ENCODE data around the gene HDDC2.

The HDDC2 gene

GRCh38 chr6:125245523-125246264 is 56.1 kb downstream of the HDDC2 start:
- no peaks in the 10 kb centered on the region for H3K36me3 ChIP-seq (ENCODE audit: low read length)

GRCh38 chr6:125245109-125245508 is 56.7 kb downstream of the HDDC2 start:
- H3K4me3 ChIP-seq (ENCODE audit: insufficient read depth, low read length, poor library complexity, severe bottlenecking) = no peak overlapping the region
- TF ChIP-seq EZH2phosphoT487 (conservative IDR thresholded peaks at IDR 0.05; ENCODE audit: low read length) (no peak), CTCF (IDR thresholded peaks at IDR 0.05; ENCODE audit: insufficient read depth, low read length, poor library complexity, severe bottlenecking) (no peak)
- H4K20me1 ChIP-seq (ENCODE audit: low read depth, low read length) = no peaks in the 10 kb centered on the region
- no peaks in the 10 kb centered on the region for H3K9me2 ChIP-seq (replicated peaks; ENCODE audit: insufficient read depth, low read length)
- H3K27ac ChIP-seq (ENCODE audit: low read depth, low read length) = no peak overlapping the region
- no peak overlapping the region for H2AFZ ChIP-seq (ENCODE audit: low read depth, low read length, severe bottlenecking)
- no peak overlapping the region for H3K9ac ChIP-seq (ENCODE audit: low read length)
- no peaks in the 10 kb centered on the region for H3K79me2 ChIP-seq (ENCODE audit: insufficient read depth, low read length)
- no peak overlapping the region for H3K4me2 ChIP-seq (ENCODE audit: low read depth, low read length, poor library complexity, severe bottlenecking)
- H3K36me3 ChIP-seq (ENCODE audit: low read length) = no peaks in the 10 kb centered on the region
- no peaks in the 10 kb centered on the region for H3K27me3 ChIP-seq (ENCODE audit: low read length)
- H3F3A ChIP-seq (ENCODE audit: insufficient read depth) = no peaks in the 10 kb centered on the region
- no peaks in the 10 kb centered on the region for H3K9me3 ChIP-seq (ENCODE audit: insufficient read depth, low read length)

More at GRCh38 chr6:125245523-125246264, 56.1 kb downstream of the HDDC2 start:
- no peaks in the 10 kb centered on the region for H3F3A ChIP-seq (ENCODE audit: insufficient read depth)
- H3K9me2 ChIP-seq (replicated peaks; ENCODE audit: insufficient read depth, low read length) = no peaks in the 10 kb centered on the region
- H2AFZ ChIP-seq (ENCODE audit: low read depth, low read length, severe bottlenecking) = no peak overlapping the region
- no peaks in the 10 kb centered on the region for H3K27me3 ChIP-seq (ENCODE audit: low read length)
- no peak overlapping the region for H3K27ac ChIP-seq (ENCODE audit: low read depth, low read length)
- no peaks in the 10 kb centered on the region for H3K79me2 ChIP-seq (ENCODE audit: insufficient read depth, low read length)
- no peak overlapping the region for H3K9ac ChIP-seq (ENCODE audit: low read length)
- no peaks in the 10 kb centered on the region for H4K20me1 ChIP-seq (ENCODE audit: low read depth, low read length)
- no peak overlapping the region for H3K4me2 ChIP-seq (ENCODE audit: low read depth, low read length, poor library complexity, severe bottlenecking)
- TF ChIP-seq EZH2phosphoT487 (conservative IDR thresholded peaks at IDR 0.05; ENCODE audit: low read length) (no peak), CTCF (IDR thresholded peaks at IDR 0.05; ENCODE audit: insufficient read depth, low read length, poor library complexity, severe bottlenecking) (no peak)
- H3K4me3 ChIP-seq (ENCODE audit: insufficient read depth, low read length, poor library complexity, severe bottlenecking) = no peak overlapping the region
- no peaks in the 10 kb centered on the region for H3K9me3 ChIP-seq (ENCODE audit: insufficient read depth, low read length)

- TF ChIP-seq CTCF (IDR thresholded peaks at IDR 0.05; ENCODE audit: insufficient read depth, low read length, poor library complexity, severe bottlenecking) = no peak
- TF ChIP-seq EZH2phosphoT487 (conservative IDR thresholded peaks at IDR 0.05; ENCODE audit: low read length) = no peak
- Histone ChIP-seq H3K9me3 (ENCODE audit: insufficient read depth, low read length) (no peaks in the 10 kb centered on the region), H2AFZ (ENCODE audit: low read depth, low read length, severe bottlenecking) (no peak overlapping the region), H3K27me3 (ENCODE audit: low read length) (no peaks in the 10 kb centered on the region), H3K4me2 (ENCODE audit: low read depth, low read length, poor library complexity, severe bottlenecking) (no peak overlapping the region), H3F3A (ENCODE audit: insufficient read depth) (no peaks in the 10 kb centered on the region), H3K9ac (ENCODE audit: low read length) (no peak overlapping the region), H3K79me2 (ENCODE audit: insufficient read depth, low read length) (no peaks in the 10 kb centered on the region), H4K20me1 (ENCODE audit: low read depth, low read length) (no peaks in the 10 kb centered on the region), H3K27ac (ENCODE audit: low read depth, low read length) (no peak overlapping the region), H3K36me3 (ENCODE audit: low read length) (no peaks in the 10 kb centered on the region), H3K9me2 (replicated peaks; ENCODE audit: insufficient read depth, low read length) (no peaks in the 10 kb centered on the region), H3K4me3 (ENCODE audit: insufficient read depth, low read length, poor library complexity, severe bottlenecking) (no peak overlapping the region)
These were observed 64.0 kb downstream of the HDDC2 start for GRCh38 chr6:125237764-125238163.

Measured in SU-DHL-6 (cell line).